Chondrocyte (in vitro differentiated cells): Measurements from ENCODE around the gene BIN1. TPM values are rescaled to one million over a fixed set of nuclear protein-coding genes. Genes with fewer than 3 reads are reported as not detected.

Experiments used
- DNase-seq: peaks from one replicate; pipeline ENCODE4 v3.0.0; 2021; ENCODE audit warnings: mixed read lengths, low spot score
- H3K27ac Mint-ChIP-seq: one replicate; pipeline ENCODE4 v1.8.0; 2021; ENCODE audit warnings: mild to moderate bottlenecking, moderate library complexity, mixed read lengths; ENCODE audit not compliant: unreplicated experiment
- H3K27me3 Mint-ChIP-seq: 2 replicates; pipeline ENCODE4 v1.8.0; 2021; ENCODE audit warnings: low read depth, mixed read lengths
- H3K36me3 Mint-ChIP-seq: 2 replicates; pipeline ENCODE4 v1.8.0; 2021; ENCODE audit warnings: low read depth, mixed read lengths
- H3K4me1 Mint-ChIP-seq: 2 replicates; pipeline ENCODE4 v1.8.0; 2021; ENCODE audit warnings: low read depth, mild to moderate bottlenecking, mixed read lengths
- H3K4me3 Mint-ChIP-seq: one replicate; pipeline ENCODE4 v1.8.0; 2021; ENCODE audit warnings: mild to moderate bottlenecking, moderate library complexity, mixed read lengths; ENCODE audit not compliant: unreplicated experiment
- H3K9me3 Mint-ChIP-seq: 2 replicates; pipeline ENCODE4 v1.8.0; 2021; ENCODE audit warnings: low read depth, mixed read lengths
- total RNA-seq: library from RNA; stranded (reverse); gene quantifications from 3 replicates; pipeline ENCODE4 v1.2.1, GENCODE V29; 2021
- TF ChIP-seq, protein P1 (sequence below): fragments of 200-600 bp; sonication (generic); IDR thresholded peaks from 2 replicates; pipeline ENCODE4 v1.5.0; 2021; ENCODE audit warnings: antibody characterized with exemption, mild to moderate bottlenecking, moderate library complexity

Gene BIN1
- total RNA-seq, 1 donor from 2014 or later: 64.0 TPM

- peaks cover 7% of the 10 kb centered on the region for H3K4me1 Mint-ChIP-seq
- no peak overlapping the region for H3K4me3 Mint-ChIP-seq
- no peaks in the 10 kb centered on the region for H3K9me3 Mint-ChIP-seq
- TF ChIP-seq, protein P1, sequence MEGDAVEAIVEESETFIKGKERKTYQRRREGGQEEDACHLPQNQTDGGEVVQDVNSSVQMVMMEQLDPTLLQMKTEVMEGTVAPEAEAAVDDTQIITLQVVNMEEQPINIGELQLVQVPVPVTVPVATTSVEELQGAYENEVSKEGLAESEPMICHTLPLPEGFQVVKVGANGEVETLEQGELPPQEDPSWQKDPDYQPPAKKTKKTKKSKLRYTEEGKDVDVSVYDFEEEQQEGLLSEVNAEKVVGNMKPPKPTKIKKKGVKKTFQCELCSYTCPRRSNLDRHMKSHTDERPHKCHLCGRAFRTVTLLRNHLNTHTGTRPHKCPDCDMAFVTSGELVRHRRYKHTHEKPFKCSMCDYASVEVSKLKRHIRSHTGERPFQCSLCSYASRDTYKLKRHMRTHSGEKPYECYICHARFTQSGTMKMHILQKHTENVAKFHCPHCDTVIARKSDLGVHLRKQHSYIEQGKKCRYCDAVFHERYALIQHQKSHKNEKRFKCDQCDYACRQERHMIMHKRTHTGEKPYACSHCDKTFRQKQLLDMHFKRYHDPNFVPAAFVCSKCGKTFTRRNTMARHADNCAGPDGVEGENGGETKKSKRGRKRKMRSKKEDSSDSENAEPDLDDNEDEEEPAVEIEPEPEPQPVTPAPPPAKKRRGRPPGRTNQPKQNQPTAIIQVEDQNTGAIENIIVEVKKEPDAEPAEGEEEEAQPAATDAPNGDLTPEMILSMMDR: no peak
- no peak for DNase-seq
- no peaks in the 10 kb centered on the region for H3K27me3 Mint-ChIP-seq
- peaks cover 17% of the 10 kb centered on the region for H3K36me3 Mint-ChIP-seq
- no peak overlapping the region for H3K27ac Mint-ChIP-seq
Observed at GRCh38 chr2:127056631-127057370, 50.2 kb downstream of the BIN1 start.

DNA sequence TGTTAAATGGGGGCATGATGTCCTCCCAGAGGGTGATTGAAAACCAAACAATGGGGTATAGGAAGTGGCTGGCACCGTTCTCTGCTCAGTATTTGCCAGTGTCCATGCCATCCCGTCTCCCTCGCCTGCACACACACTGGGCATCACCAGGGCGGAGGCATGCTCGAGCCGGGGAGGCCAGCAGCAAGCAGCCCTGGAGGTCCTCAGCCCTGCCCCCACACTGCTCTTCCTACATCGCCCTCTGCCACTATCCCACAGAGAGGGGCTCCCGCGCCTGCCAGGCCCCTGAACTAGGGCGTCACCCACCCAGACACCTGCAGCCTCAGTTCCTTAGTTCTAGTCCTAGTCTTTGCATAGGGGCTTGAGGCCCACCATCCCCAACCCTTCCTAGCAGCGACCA is 50.9 kb downstream of the BIN1 start:
- TF ChIP-seq, protein P1: no peak
- no peak overlapping the region for H3K4me3 Mint-ChIP-seq
- H3K4me1 Mint-ChIP-seq: peaks cover under 1% of the 10 kb centered on the region
- no peak overlapping the region for H3K27ac Mint-ChIP-seq
- peaks cover 11% of the 10 kb centered on the region for H3K36me3 Mint-ChIP-seq
- H3K27me3 Mint-ChIP-seq: no peaks in the 10 kb centered on the region
- no peak for DNase-seq
- no peaks in the 10 kb centered on the region for H3K9me3 Mint-ChIP-seq

GRCh38 chr2:127055786-127056076 is 51.2 kb downstream of the BIN1 start:
- no peak for DNase-seq
- no peaks in the 10 kb centered on the region for H3K9me3 Mint-ChIP-seq
- H3K27me3 Mint-ChIP-seq: no peaks in the 10 kb centered on the region
- TF ChIP-seq, protein P1: no peak
- no peak overlapping the region for H3K27ac Mint-ChIP-seq
- peaks cover 11% of the 10 kb centered on the region for H3K36me3 Mint-ChIP-seq
- H3K4me1 Mint-ChIP-seq: no peaks in the 10 kb centered on the region
- no peak overlapping the region for H3K4me3 Mint-ChIP-seq

GRCh38 chr2:127054996-127055785 is 51.8 kb downstream of the BIN1 start:
- no peaks in the 10 kb centered on the region for H3K4me1 Mint-ChIP-seq
- no peaks in the 10 kb centered on the region for H3K27me3 Mint-ChIP-seq
- H3K9me3 Mint-ChIP-seq: no peaks in the 10 kb centered on the region
- TF ChIP-seq, protein P1: no peak
- peak; percentile 91 for DNase-seq
- no peak overlapping the region for H3K27ac Mint-ChIP-seq
- peaks cover 11% of the 10 kb centered on the region for H3K36me3 Mint-ChIP-seq
- no peak overlapping the region for H3K4me3 Mint-ChIP-seq

DNA sequence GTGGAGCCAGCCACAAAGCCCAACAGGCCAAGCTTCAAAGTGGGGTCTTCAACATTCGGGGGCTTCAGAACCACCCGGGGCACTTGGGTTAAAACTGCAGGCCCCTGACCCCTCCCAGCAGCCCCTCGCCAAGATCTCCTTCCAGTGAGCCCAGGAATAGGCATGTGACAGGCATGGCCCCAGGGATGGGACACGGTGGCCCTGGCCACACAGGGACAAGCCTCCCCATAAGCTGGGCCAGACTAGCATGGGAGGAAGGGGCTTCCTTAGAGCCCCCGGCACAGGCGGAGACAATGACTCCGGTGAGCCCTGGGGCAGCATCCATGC is 52.4 kb downstream of the BIN1 start:
- DNase-seq: peak; percentile 70
- Mint-ChIP-seq H3K36me3 (peaks cover 11% of the 10 kb centered on the region), H3K27ac (no peak overlapping the region), H3K9me3 (no peaks in the 10 kb centered on the region), H3K4me1 (peaks cover 2% of the 10 kb centered on the region), H3K4me3 (no peak overlapping the region), H3K27me3 (no peaks in the 10 kb centered on the region)
- TF ChIP-seq, protein P1: no peak
